Lung (tissue), 12 donors: Measurements from ENCODE around the gene NKRF. TPM values are rescaled to one million over a fixed set of nuclear protein-coding genes. Genes with fewer than 3 reads are reported as not detected.

ENCODE experiments used
- ATAC-seq: fragments of 200-7000 bp; cut with Tn5 transposase; one replicate; pipeline ENCODE4 v1.9.1; 2020; ENCODE audit warnings: moderate number of reproducible peaks; ENCODE audit not compliant: insufficient read depth, low FRiP score
- DNase-seq, 3 donors: peaks; one replicate each; pipeline ENCODE4 v3.0.0-alpha.2; 2013 to 2017
- H3K27ac ChIP-seq, 2 donors: one replicate each; pipeline ENCODE4 v1.5.1; 2013; ENCODE audit warnings: mild to moderate bottlenecking in 2 of 2, moderate library complexity in 2 of 2, control low read depth in 1 of 2, inconsistent platforms in 1 of 2, low read depth in 1 of 2, low read length in 1 of 2
- H3K27me3 ChIP-seq, 3 donors: one replicate each; pipeline ENCODE4 v1.5.1; 2013; ENCODE audit warnings: low read length in 2 of 3; ENCODE audit not compliant: control insufficient read depth in 3 of 3, insufficient read depth in 3 of 3
- H3K36me3 ChIP-seq, 4 donors: one replicate each; pipeline ENCODE4 v1.5.1; 2013; ENCODE audit warnings: low read length in 4 of 4, mild to moderate bottlenecking in 1 of 4, moderate library complexity in 1 of 4; ENCODE audit not compliant: control insufficient read depth in 4 of 4, insufficient read depth in 4 of 4
- H3K4me1 ChIP-seq, 5 donors: one replicate each; pipeline ENCODE4 v1.5.1; 2013; ENCODE audit warnings: low read length in 5 of 5, mild to moderate bottlenecking in 2 of 5, moderate library complexity in 1 of 5; ENCODE audit not compliant: control insufficient read depth in 5 of 5, insufficient read depth in 5 of 5
- H3K4me3 ChIP-seq: one replicate; pipeline ENCODE4 v1.5.1; 2013; ENCODE audit warnings: mild to moderate bottlenecking, control low read depth, moderate library complexity
- H3K9ac ChIP-seq, 2 donors: one replicate each; pipeline ENCODE4 v1.5.1; 2013; ENCODE audit warnings: low read length in 2 of 2, control low read depth in 1 of 2; ENCODE audit not compliant: insufficient read depth in 1 of 2
- H3K9me3 ChIP-seq, 4 donors: one replicate each; pipeline ENCODE4 v1.5.1; 2013; ENCODE audit warnings: low read length in 3 of 4, mild to moderate bottlenecking in 1 of 4, moderate library complexity in 1 of 4; ENCODE audit not compliant: control insufficient read depth in 4 of 4, insufficient read depth in 3 of 4
- WGBS, 2 donors: extraction: QIAGEN DNeasy Blood & Tissue Kit; methylation state at CpG; one replicate each; pipeline ENCODE4 v1.1.7; 2013; 5-methylcytosine and 5-hydroxymethylcytosine counted together
- polyA plus RNA-seq, 2 donors: library from polyadenylated mRNA; stranded (reverse); fragments of 200-250 nt; gene quantifications; one replicate each; pipeline ENCODE4 v1.2.1, GENCODE V29; 2013
- total RNA-seq, 2 donors: library from RNA; depleted of rRNA in 1 of 2; stranded (reverse); fragments of >200 nt in 1 of 2; gene quantifications; one replicate each; pipeline ENCODE4 v1.2.1, GENCODE V29; 2014 to 2021
- TF ChIP-seq, protein P1 (sequence below): IDR thresholded peaks from 2 replicates; pipeline ENCODE4 v1.5.1; 2012; ENCODE audit warnings: mild to moderate bottlenecking; ENCODE audit errors: control extremely low read depth, extremely low read depth
- donor health status: control.
- donor health status: control.
- donor health status: Bipolar disorder and iron deficiency.
- donor health status: healthy.
- donor health status: DM: yes; HTN: yes; CAD: no.

The NKRF gene
- total and polyA plus RNA-seq, 4 donors = 4.1 to 9.6 (median 6.5) TPM

GRCh38 chrX:119604766-119605463, 1.3 kb downstream of the NKRF start:
- Histone ChIP-seq H3K4me3 (peak overlapping the region; percentile 69), H3K4me1 (peaks cover 0 to 3% (median 0%) of the 10 kb centered on the region in 5 donors), H3K9me3 (no peaks in the 10 kb centered on the region), H3K9ac (peak overlapping the region in 1 of 2 donors; percentile 76), H3K27me3 (no peaks in the 10 kb centered on the region), H3K27ac (peak overlapping the region in 1 of 2 donors; percentile 6), H3K36me3 (peaks cover 0 to 2% (median 0%) of the 10 kb centered on the region in 4 donors)
- WGBS, 2 donors = 22 to 33% methylated on average over 9 to 17 of the region's 17 CpGs
- ATAC-seq (no peak), DNase-seq (peak in 1 of 3 donors; percentile 26)
- TF ChIP-seq, protein P1, sequence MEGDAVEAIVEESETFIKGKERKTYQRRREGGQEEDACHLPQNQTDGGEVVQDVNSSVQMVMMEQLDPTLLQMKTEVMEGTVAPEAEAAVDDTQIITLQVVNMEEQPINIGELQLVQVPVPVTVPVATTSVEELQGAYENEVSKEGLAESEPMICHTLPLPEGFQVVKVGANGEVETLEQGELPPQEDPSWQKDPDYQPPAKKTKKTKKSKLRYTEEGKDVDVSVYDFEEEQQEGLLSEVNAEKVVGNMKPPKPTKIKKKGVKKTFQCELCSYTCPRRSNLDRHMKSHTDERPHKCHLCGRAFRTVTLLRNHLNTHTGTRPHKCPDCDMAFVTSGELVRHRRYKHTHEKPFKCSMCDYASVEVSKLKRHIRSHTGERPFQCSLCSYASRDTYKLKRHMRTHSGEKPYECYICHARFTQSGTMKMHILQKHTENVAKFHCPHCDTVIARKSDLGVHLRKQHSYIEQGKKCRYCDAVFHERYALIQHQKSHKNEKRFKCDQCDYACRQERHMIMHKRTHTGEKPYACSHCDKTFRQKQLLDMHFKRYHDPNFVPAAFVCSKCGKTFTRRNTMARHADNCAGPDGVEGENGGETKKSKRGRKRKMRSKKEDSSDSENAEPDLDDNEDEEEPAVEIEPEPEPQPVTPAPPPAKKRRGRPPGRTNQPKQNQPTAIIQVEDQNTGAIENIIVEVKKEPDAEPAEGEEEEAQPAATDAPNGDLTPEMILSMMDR = no peak

DNA sequence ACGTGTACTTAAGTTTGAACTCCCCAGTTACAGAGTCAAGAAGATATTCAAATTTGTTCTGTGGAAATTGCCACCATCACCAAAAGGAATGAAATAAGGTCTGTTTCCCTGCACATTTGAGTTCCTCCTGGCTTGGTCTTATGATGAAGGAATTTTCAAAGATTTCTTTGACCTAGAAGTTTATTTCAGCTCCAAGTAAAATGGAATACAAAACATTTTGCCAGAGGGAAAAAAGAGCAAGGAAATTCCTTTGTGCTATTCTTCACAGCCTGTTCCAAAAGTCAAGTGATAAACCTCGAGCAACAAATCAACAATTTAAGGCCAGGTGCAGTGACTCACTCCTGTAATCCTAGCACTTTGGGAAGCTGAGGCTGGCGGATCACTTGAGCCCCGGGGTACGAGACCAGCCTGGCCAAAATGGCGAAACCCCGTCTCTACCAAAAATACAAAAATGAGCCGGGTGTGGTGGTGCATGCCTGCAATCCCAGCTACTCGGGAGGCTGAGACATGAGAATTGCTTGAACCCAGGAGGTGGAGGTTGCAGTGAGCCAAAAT, 3.4 kb downstream of the NKRF start:
- H3K9me3 ChIP-seq = no peaks in the 10 kb centered on the region
- no peak overlapping the region for H3K4me3 ChIP-seq
- no peaks in the 10 kb centered on the region for H3K27me3 ChIP-seq
- H3K9ac ChIP-seq = no peak overlapping the region
- no peak for ATAC-seq
- no peak overlapping the region for H3K27ac ChIP-seq
- peaks cover 0 to 3% (median 0%) of the 10 kb centered on the region in 5 donors for H3K4me1 ChIP-seq
- WGBS, 2 donors = 80 to 88% methylated on average over 9 of the region's 9 CpGs
- H3K36me3 ChIP-seq = peaks cover 0 to 2% (median 0%) of the 10 kb centered on the region in 4 donors
- TF ChIP-seq, protein P1 = no peak
- DNase-seq = no peak

- Histone ChIP-seq H3K4me1 (no peaks in the 10 kb centered on the region), H3K27me3 (no peaks in the 10 kb centered on the region), H3K9me3 (peaks cover 0 to 2% (median 0%) of the 10 kb centered on the region in 4 donors), H3K9ac (no peak overlapping the region), H3K4me3 (no peak overlapping the region), H3K27ac (no peak overlapping the region), H3K36me3 (peaks cover 0 to 5% (median 2%) of the 10 kb centered on the region in 4 donors)
- TF ChIP-seq, protein P1 = no peak
- ATAC-seq (no peak), DNase-seq (no peak)
- 96% methylated on average over 5 of the region's 5 CpGs for WGBS, 2 donors
Measured at GRCh38 chrX:119589810-119590209, 16.4 kb downstream of the NKRF start.
